Duodenal mucosa (tissue), 2 donors: ENCODE data around the gene SHMT2.

Source experiments
- H3K27ac ChIP-seq: one replicate; pipeline ENCODE4 v1.7.0; 2013; ENCODE audit warnings: low read depth, low read length
- H3K27me3 ChIP-seq, 2 donors: one replicate each; pipeline ENCODE4 v1.7.0; 2013; ENCODE audit warnings: low read length in 2 of 2, control low read depth in 1 of 2; ENCODE audit not compliant: insufficient read depth in 2 of 2, control insufficient read depth in 1 of 2
- H3K36me3 ChIP-seq, 2 donors: one replicate each; pipeline ENCODE4 v1.7.0; 2013; ENCODE audit warnings: low read length in 2 of 2, control low read depth in 1 of 2; ENCODE audit not compliant: insufficient read depth in 2 of 2, control insufficient read depth in 1 of 2
- H3K4me1 ChIP-seq, 2 donors: one replicate each; pipeline ENCODE4 v1.7.0; 2013; ENCODE audit warnings: low read length in 2 of 2, control low read depth in 1 of 2; ENCODE audit not compliant: insufficient read depth in 2 of 2, control insufficient read depth in 1 of 2
- H3K4me3 ChIP-seq, 2 donors: one replicate each; pipeline ENCODE4 v1.7.0; 2013; ENCODE audit warnings: low read length in 2 of 2, low read depth in 1 of 2
- H3K9ac ChIP-seq, 2 donors: one replicate each; pipeline ENCODE4 v1.7.0; 2013; ENCODE audit warnings: low read length in 2 of 2, low read depth in 1 of 2
- H3K9me3 ChIP-seq, 2 donors: one replicate each; pipeline ENCODE4 v1.7.0; 2013; ENCODE audit warnings: low read length in 2 of 2, control low read depth in 1 of 2; ENCODE audit not compliant: control insufficient read depth in 1 of 2

Gene SHMT2

GRCh38 chr12:57226588-57227314 lies 2.8 kb upstream of the SHMT2 start:
- Histone ChIP-seq H3K9ac (no peak overlapping the region), H3K27me3 (peaks cover 42 to 57% of the 10 kb centered on the region in 2 donors), H3K4me3 (peak overlapping the region in 1 of 2 donors; percentile 25), H3K4me1 (peaks cover 27 to 32% of the 10 kb centered on the region in 2 donors), H3K27ac (no peak overlapping the region), H3K9me3 (no peaks in the 10 kb centered on the region), H3K36me3 (peaks cover 3 to 4% of the 10 kb centered on the region in 2 donors)

GRCh38 chr12:57227315-57228115 lies 2.0 kb upstream of the SHMT2 start:
- Histone ChIP-seq H3K4me1 (peaks cover 27 to 32% of the 10 kb centered on the region in 2 donors), H3K4me3 (peak overlapping the region in 1 of 2 donors; percentile 25)

GRCh38 chr12:57229046-57229633 lies 371 bp upstream of the SHMT2 start:
- Histone ChIP-seq H3K36me3 (peaks cover 20 to 27% of the 10 kb centered on the region in 2 donors), H3K4me3 (peak overlapping the region; percentile 84 to 95), H3K4me1 (peaks cover 27 to 28% of the 10 kb centered on the region in 2 donors), H3K27me3 (peaks cover 22 to 35% of the 10 kb centered on the region in 2 donors), H3K27ac (no peak overlapping the region), H3K9ac (peak overlapping the region in 1 of 2 donors; percentile 77), H3K9me3 (no peaks in the 10 kb centered on the region)

More at GRCh38 chr12:57227315-57228115, 2.0 kb upstream of the SHMT2 start:
- H3K27me3 ChIP-seq, result peaks cover 36 to 49% of the 10 kb centered on the region in 2 donors
- H3K27ac ChIP-seq, result no peak overlapping the region
- H3K9ac ChIP-seq, result no peak overlapping the region
- H3K36me3 ChIP-seq, result peaks cover 9 to 11% of the 10 kb centered on the region in 2 donors
- H3K9me3 ChIP-seq, result no peaks in the 10 kb centered on the region

- Histone ChIP-seq H3K9me3 (no peaks in the 10 kb centered on the region), H3K4me3 (peak overlapping the region; percentile 84 to 95), H3K4me1 (peaks cover 25 to 27% of the 10 kb centered on the region in 2 donors), H3K27me3 (peaks cover 9 to 24% of the 10 kb centered on the region in 2 donors), H3K27ac (no peak overlapping the region), H3K9ac (peak overlapping the region; percentile 77 to 81), H3K36me3 (peaks cover 20 to 32% of the 10 kb centered on the region in 2 donors)
These were observed 1.1 kb downstream of the SHMT2 start for GRCh38 chr12:57230381-57231155.

- Histone ChIP-seq H3K9ac (peak overlapping the region in 1 of 2 donors; percentile 77), H3K4me3 (no peak overlapping the region), H3K27me3 (peaks cover 8 to 25% of the 10 kb centered on the region in 2 donors), H3K4me1 (peaks cover 21 to 26% of the 10 kb centered on the region in 2 donors), H3K27ac (no peak overlapping the region), H3K9me3 (no peaks in the 10 kb centered on the region), H3K36me3 (peaks cover 20 to 32% of the 10 kb centered on the region in 2 donors)
These were observed 1.9 kb downstream of the SHMT2 start for GRCh38 chr12:57231276-57232021.

- peaks cover 21 to 22% of the 10 kb centered on the region in 2 donors for H3K4me1 ChIP-seq
- no peak overlapping the region for H3K27ac ChIP-seq
- peaks cover 13 to 25% of the 10 kb centered on the region in 2 donors for H3K27me3 ChIP-seq
- peaks cover 20 to 32% of the 10 kb centered on the region in 2 donors for H3K36me3 ChIP-seq
- no peaks in the 10 kb centered on the region for H3K9me3 ChIP-seq
- no peak overlapping the region for H3K4me3 ChIP-seq
- no peak overlapping the region for H3K9ac ChIP-seq
These were observed 2.7 kb downstream of the SHMT2 start for GRCh38 chr12:57232156-57232756.

GRCh38 chr12:57233357-57234232 lies 4.1 kb downstream of the SHMT2 start:
- H3K36me3 ChIP-seq, result peaks cover 20 to 32% of the 10 kb centered on the region in 2 donors
- no peaks in the 10 kb centered on the region for H3K9me3 ChIP-seq
- H3K4me3 ChIP-seq, result no peak overlapping the region
- H3K9ac ChIP-seq, result no peak overlapping the region
- peaks cover 27 to 31% of the 10 kb centered on the region in 2 donors for H3K4me1 ChIP-seq
- peaks cover 25 to 34% of the 10 kb centered on the region in 2 donors for H3K27me3 ChIP-seq
- no peak overlapping the region for H3K27ac ChIP-seq

- peaks cover 29 to 37% of the 10 kb centered on the region in 2 donors for H3K27me3 ChIP-seq
- H3K4me1 ChIP-seq, result peaks cover 26 to 31% of the 10 kb centered on the region in 2 donors
- H3K36me3 ChIP-seq, result peaks cover 20 to 32% of the 10 kb centered on the region in 2 donors
- no peaks in the 10 kb centered on the region for H3K9me3 ChIP-seq
- no peak overlapping the region for H3K9ac ChIP-seq
- no peak overlapping the region for H3K27ac ChIP-seq
- no peak overlapping the region for H3K4me3 ChIP-seq
These were observed 4.7 kb downstream of the SHMT2 start for GRCh38 chr12:57234233-57234570.
